Mesothelial cell of epicardium (in vitro differentiated cells): ENCODE results near the gene DDTL. TPM values are rescaled to one million over a fixed set of nuclear protein-coding genes. Genes with fewer than 3 reads are reported as not detected.
"Not testable (repeated sequence)": the region's sequence is repeated elsewhere in the genome, so short reads cannot be mapped to it uniquely, and the experiment has no call there.

Source experiments
- DNase-seq, 2 experiments: peaks; one replicate each; pipeline ENCODE4 v3.0.0; 2021; ENCODE audit warnings: low spot score in 2 of 2; ENCODE audit not compliant: unreplicated experiment in 2 of 2
- H3K27ac Mint-ChIP-seq: 2 replicates; pipeline ENCODE4 v1.8.0; 2021; ENCODE audit warnings: mixed read lengths
- H3K27me3 Mint-ChIP-seq: 2 replicates; pipeline ENCODE4 v1.8.0; 2021; ENCODE audit warnings: low read depth, mixed read lengths
- H3K36me3 Mint-ChIP-seq: 2 replicates; pipeline ENCODE4 v1.8.0; 2021; ENCODE audit warnings: mixed read lengths
- H3K4me1 Mint-ChIP-seq: 2 replicates; pipeline ENCODE4 v1.8.0; 2021; ENCODE audit warnings: mixed read lengths
- H3K4me3 Mint-ChIP-seq: 2 replicates; pipeline ENCODE4 v1.8.0; 2021; ENCODE audit warnings: mild to moderate bottlenecking, moderate library complexity, mixed read lengths
- H3K9me3 Mint-ChIP-seq: 2 replicates; pipeline ENCODE4 v1.8.0; 2021; ENCODE audit warnings: mixed read lengths
- CTCF ChIP-seq: fragments of 200-600 bp; sonication (generic); IDR thresholded peaks from one replicate; pipeline ENCODE4 v1.5.0; 2021; ENCODE audit warnings: antibody characterized with exemption; ENCODE audit not compliant: unreplicated experiment
- total RNA-seq: library from RNA; stranded (reverse); gene quantifications from 3 replicates; pipeline ENCODE4 v1.2.1, GENCODE V29; 2021

The DDTL gene
- total RNA-seq, 1 donor from 2014 or later, result not detected

GRCh38 chr22:23977304-23977703 lies 10.6 kb downstream of the DDTL start:
- H3K4me1 Mint-ChIP-seq, H3K27me3 Mint-ChIP-seq, H3K4me3 Mint-ChIP-seq, DNase-seq, H3K36me3 Mint-ChIP-seq, H3K27ac Mint-ChIP-seq, H3K9me3 Mint-ChIP-seq: not testable (repeated sequence)

- not testable (repeated sequence) for H3K4me3 Mint-ChIP-seq, H3K27ac Mint-ChIP-seq
Measured at GRCh38 chr22:23979557-23980240, 13.0 kb downstream of the DDTL start, which contains the start of gene GSTT2. TSS of gene GSTT2 (plus strand) at chr22:23980134.

DNA sequence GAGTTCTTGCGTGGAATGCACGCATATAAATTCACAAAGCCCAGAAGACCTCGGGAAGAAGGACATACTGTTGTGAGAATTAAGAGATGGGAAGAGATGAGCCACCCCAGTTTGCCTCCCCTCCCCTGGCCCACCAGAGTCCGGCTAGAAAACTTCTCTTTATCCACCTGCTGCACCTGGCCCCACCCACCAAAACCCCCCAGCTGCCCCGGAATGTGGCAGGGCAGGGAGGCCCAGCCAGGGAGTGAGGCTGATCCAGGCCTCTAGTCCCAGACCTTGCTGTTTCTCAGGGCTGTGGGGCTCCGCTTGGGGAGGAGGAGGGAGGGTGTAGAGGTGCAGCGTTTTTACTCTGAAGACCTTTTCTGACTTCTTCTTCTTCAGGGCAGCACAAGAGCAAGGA lies 13.9 kb downstream of the DDTL start:
- H3K27me3 Mint-ChIP-seq, H3K4me3 Mint-ChIP-seq, H3K27ac Mint-ChIP-seq, H3K4me1 Mint-ChIP-seq, DNase-seq, H3K36me3 Mint-ChIP-seq, H3K9me3 Mint-ChIP-seq: not testable (repeated sequence)

More at GRCh38 chr22:23979557-23980240, 13.0 kb downstream of the DDTL start, which contains the start of gene GSTT2:
- H3K9me3 Mint-ChIP-seq, DNase-seq, H3K36me3 Mint-ChIP-seq, H3K4me1 Mint-ChIP-seq, H3K27me3 Mint-ChIP-seq: not testable (repeated sequence)

- Mint-ChIP-seq H3K36me3 (no peaks in the 10 kb centered on the region), H3K27me3 (no peaks in the 10 kb centered on the region), H3K4me3 (no peak overlapping the region), H3K4me1 (no peaks in the 10 kb centered on the region), H3K27ac (no peak overlapping the region), H3K9me3 (no peaks in the 10 kb centered on the region)
- DNase-seq, result no peak
- TF ChIP-seq CTCF, result no peak
Measured at GRCh38 chr22:23984430-23984829, 17.7 kb downstream of the DDTL start.

GRCh38 chr22:23986089-23986488 lies 19.4 kb downstream of the DDTL start:
- not testable (repeated sequence) for DNase-seq, H3K4me3 Mint-ChIP-seq, H3K36me3 Mint-ChIP-seq, H3K9me3 Mint-ChIP-seq, H3K27ac Mint-ChIP-seq, H3K27me3 Mint-ChIP-seq, H3K4me1 Mint-ChIP-seq

DNA sequence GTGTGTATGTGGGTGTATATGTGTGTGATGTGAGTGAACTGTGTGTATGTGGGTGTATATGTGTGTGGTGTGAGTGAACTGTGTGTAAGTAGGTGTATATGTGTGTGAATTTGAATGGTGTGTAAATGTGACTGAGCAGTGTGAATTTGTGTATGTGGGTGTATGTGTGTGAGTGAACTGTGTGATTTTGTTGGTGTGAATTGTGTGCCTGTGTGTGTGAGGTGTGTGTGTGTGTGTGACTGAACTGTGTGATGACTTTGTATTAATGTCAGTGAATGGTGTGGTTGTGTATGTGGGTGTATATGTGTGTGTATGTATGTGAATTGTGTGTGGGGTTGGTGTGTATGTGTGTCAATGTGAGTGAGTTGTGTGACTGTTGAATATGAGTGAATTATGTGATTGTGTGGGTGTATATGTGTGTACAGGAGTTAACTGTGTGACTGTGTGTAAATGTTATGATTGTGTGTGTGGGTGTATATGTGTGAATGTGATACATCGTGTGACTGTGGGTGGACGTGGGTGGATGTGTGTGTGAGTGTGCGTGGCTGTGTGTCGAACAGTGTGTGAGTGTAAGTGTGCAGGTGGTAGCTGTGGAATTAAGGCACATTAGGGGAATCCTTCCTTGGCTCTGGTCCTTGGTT lies 20.0 kb downstream of the DDTL start:
- H3K27ac Mint-ChIP-seq, H3K27me3 Mint-ChIP-seq, H3K4me1 Mint-ChIP-seq, H3K9me3 Mint-ChIP-seq, H3K36me3 Mint-ChIP-seq, DNase-seq, H3K4me3 Mint-ChIP-seq: not testable (repeated sequence)

DNA sequence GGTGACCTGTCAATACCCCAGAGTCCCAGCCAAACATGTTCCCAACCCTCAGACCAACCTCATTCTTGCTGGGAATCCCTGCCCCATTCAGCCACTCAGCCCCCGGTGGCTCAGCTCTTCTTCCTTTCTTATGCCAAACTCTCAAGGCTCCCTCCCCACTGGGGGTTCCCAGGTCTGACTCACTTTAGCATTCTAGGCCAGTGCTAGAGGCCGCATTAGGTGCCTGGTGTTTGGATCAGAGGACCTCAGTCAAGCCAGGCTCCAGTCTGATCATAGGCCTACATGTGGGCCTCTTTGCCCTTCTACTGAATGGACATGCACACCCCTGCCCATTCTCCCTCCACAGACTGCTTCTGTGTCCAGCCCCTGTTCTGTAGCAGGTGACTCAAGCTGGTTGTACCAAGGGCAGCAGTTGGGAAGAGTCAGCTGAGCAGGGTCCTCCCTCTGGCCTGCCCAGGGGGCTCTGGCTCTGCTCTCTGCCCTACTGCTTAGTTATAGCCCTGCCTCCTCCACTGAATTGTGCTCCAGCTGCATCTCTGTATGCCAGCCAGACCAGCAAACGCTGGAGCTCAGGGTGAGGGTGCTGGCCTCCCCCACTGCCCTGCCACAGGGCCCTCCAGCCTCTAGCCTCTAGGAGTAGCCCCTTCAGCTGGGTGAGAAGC lies 23.0 kb downstream of the DDTL start:
- not testable (repeated sequence) for H3K36me3 Mint-ChIP-seq, H3K4me3 Mint-ChIP-seq, H3K4me1 Mint-ChIP-seq, DNase-seq, H3K27ac Mint-ChIP-seq, H3K27me3 Mint-ChIP-seq, H3K9me3 Mint-ChIP-seq

DNA sequence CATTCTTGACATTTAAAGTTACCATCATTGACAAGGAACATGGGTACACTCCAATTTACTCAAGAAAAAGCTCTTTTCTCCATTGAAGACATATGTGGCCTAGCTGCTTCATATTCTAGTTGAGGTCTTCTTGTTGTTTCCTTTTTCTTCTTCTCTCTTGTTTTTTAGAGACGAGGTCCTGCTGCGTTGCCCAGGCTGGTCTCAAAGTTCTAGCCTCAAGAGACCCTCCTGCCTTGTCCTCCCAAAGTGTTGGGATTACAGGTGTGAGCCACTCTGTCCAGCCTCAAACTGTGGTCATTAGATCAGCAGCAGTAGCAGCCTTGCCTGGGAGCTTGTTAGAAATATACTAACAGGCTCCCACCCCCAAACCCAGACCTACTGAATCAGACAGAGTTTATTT lies 26.4 kb downstream of the DDTL start:
- not testable (repeated sequence) for H3K4me3 Mint-ChIP-seq, H3K4me1 Mint-ChIP-seq, H3K27me3 Mint-ChIP-seq, H3K9me3 Mint-ChIP-seq, H3K27ac Mint-ChIP-seq, H3K36me3 Mint-ChIP-seq, DNase-seq

DNA sequence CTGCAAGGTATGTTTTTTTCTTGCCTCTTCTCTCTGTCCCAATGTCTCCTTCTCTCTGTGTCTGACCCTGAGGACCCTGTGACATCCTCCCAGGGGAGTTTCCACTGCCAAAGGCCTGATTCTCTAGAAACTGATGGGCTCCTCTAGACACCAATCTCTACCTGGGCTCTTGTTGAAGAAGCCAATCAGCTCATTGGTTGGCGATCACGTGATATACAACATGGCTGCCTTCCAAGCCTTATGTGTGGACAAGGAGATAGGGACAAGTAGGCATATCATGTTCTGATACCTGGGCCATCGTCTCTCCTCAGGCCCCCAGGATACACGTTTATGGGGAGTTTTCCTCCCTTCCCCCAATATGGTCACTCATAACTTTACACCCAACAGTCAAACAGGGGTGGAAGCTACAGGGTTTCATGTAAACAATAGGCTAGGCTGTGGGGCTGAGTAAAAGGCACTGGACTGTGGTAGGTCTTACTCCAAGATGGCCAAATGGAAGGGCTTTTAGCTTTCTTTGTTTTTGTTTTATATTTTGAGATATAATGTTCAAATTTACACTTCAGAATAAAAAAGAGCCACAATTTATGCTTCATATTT lies 27.0 kb downstream of the DDTL start:
- H3K4me3 Mint-ChIP-seq, H3K36me3 Mint-ChIP-seq, DNase-seq, H3K9me3 Mint-ChIP-seq, H3K27me3 Mint-ChIP-seq, H3K27ac Mint-ChIP-seq, H3K4me1 Mint-ChIP-seq: not testable (repeated sequence)
